HEK293 (cell line): ENCODE results near the gene EEF1A2.

Experiments used
- ELK4 ChIP-seq: IDR thresholded peaks from 2 replicates; pipeline ENCODE4 v1.6.1; 2011; ENCODE audit warnings: mild to moderate bottlenecking, low read depth, low read length, borderline replicate concordance
- INSM2 ChIP-seq: fragments of 450-650 bp; formaldehyde crosslinking; IDR thresholded peaks from 2 replicates; pipeline ENCODE4 v1.5.1; 2016; ENCODE audit warnings: missing biosample characterization, missing genetic modification characterization
- KLF10 ChIP-seq: fragments of 450-650 bp; IDR thresholded peaks from 2 replicates; pipeline ENCODE4 v1.5.1; 2018; ENCODE audit warnings: missing biosample characterization, mild to moderate bottlenecking, missing genetic modification characterization
- OSR2 ChIP-seq: fragments of 450-650 bp; formaldehyde crosslinking; IDR thresholded peaks from 2 replicates; pipeline ENCODE4 v1.5.1; 2016; ENCODE audit warnings: missing biosample characterization, missing genetic modification characterization
- SP3 ChIP-seq: fragments of 450-650 bp; formaldehyde crosslinking; IDR thresholded peaks from 2 replicates; pipeline ENCODE4 v1.5.1; 2016; ENCODE audit warnings: missing biosample characterization, missing genetic modification characterization
- TCF7L2 ChIP-seq: IDR thresholded peaks from 2 replicates; pipeline ENCODE4 v1.6.1; 2011; ENCODE audit warnings: low read depth, mild to moderate bottlenecking, inconsistent platforms, low read length, moderate library complexity, borderline replicate concordance
- TSHZ1 ChIP-seq: fragments of 450-650 bp; formaldehyde crosslinking; IDR thresholded peaks from 2 replicates; pipeline ENCODE4 v1.5.1; 2016; ENCODE audit warnings: missing biosample characterization, missing genetic modification characterization, borderline replicate concordance
- YY1 ChIP-seq: fragments of 450-650 bp; formaldehyde crosslinking; IDR thresholded peaks from 2 replicates; pipeline ENCODE4 v1.5.1; 2018; ENCODE audit warnings: missing biosample characterization, missing genetic modification characterization
- ZBTB1 ChIP-seq: fragments of 450-650 bp; formaldehyde crosslinking; IDR thresholded peaks from 2 replicates; pipeline ENCODE4 v1.5.1; 2016; ENCODE audit warnings: missing biosample characterization, missing genetic modification characterization
- ZBTB11 ChIP-seq: fragments of 450-650 bp; formaldehyde crosslinking; conservative IDR thresholded peaks from 2 replicates; pipeline ENCODE4 v1.5.1; 2016; ENCODE audit warnings: low read depth, missing biosample characterization, missing genetic modification characterization
- ZBTB8A ChIP-seq: fragments of 450-650 bp; formaldehyde crosslinking; IDR thresholded peaks from 2 replicates; pipeline ENCODE4 v1.5.1; 2016; ENCODE audit warnings: missing biosample characterization, missing genetic modification characterization
- ZEB2 ChIP-seq: fragments of 450-650 bp; formaldehyde crosslinking; IDR thresholded peaks from 2 replicates; pipeline ENCODE4 v1.5.1; 2016; ENCODE audit warnings: missing biosample characterization, missing genetic modification characterization
- ZFHX2 ChIP-seq: fragments of 450-650 bp; formaldehyde crosslinking; conservative IDR thresholded peaks from 2 replicates; pipeline ENCODE4 v1.5.1; 2016; ENCODE audit warnings: missing biosample characterization, missing genetic modification characterization
- ZNF2 ChIP-seq: fragments of 450-650 bp; formaldehyde crosslinking; IDR thresholded peaks from 2 replicates; pipeline ENCODE4 v1.5.1; 2016; ENCODE audit warnings: missing biosample characterization, missing genetic modification characterization
- ZNF214 ChIP-seq: fragments of 450-650 bp; formaldehyde crosslinking; IDR thresholded peaks from 2 replicates; pipeline ENCODE4 v1.5.1; 2017; ENCODE audit warnings: missing biosample characterization, mild to moderate bottlenecking, missing genetic modification characterization, borderline replicate concordance
- ZNF280C ChIP-seq: fragments of 450-650 bp; formaldehyde crosslinking; IDR thresholded peaks from 2 replicates; pipeline ENCODE4 v1.5.1; 2016; ENCODE audit warnings: missing biosample characterization, missing genetic modification characterization
- ZNF354C ChIP-seq: fragments of 450-650 bp; formaldehyde crosslinking; IDR thresholded peaks from 2 replicates; pipeline ENCODE4 v1.5.1; 2016; ENCODE audit warnings: missing biosample characterization, missing genetic modification characterization, low read depth, borderline replicate concordance
- ZNF529 ChIP-seq: fragments of 450-650 bp; formaldehyde crosslinking; IDR thresholded peaks from 2 replicates; pipeline ENCODE4 v1.5.1; 2017; ENCODE audit warnings: missing genetic modification characterization, missing biosample characterization; ENCODE audit not compliant: insufficient replicate concordance
- ZNF548 ChIP-seq: fragments of 450-650 bp; formaldehyde crosslinking; IDR thresholded peaks from 2 replicates; pipeline ENCODE4 v1.5.1; 2016; ENCODE audit warnings: missing biosample characterization, missing genetic modification characterization
- ZNF549 ChIP-seq: fragments of 450-650 bp; IDR thresholded peaks from 2 replicates; pipeline ENCODE4 v1.5.1; 2018; ENCODE audit warnings: missing biosample characterization, missing genetic modification characterization, mild to moderate bottlenecking, inconsistent platforms, moderate library complexity
- ZNF555 ChIP-seq: fragments of 450-650 bp; formaldehyde crosslinking; conservative IDR thresholded peaks from 2 replicates; pipeline ENCODE4 v1.5.1; 2017; ENCODE audit warnings: missing biosample characterization, mild to moderate bottlenecking, missing genetic modification characterization, inconsistent platforms
- ZNF558 ChIP-seq: fragments of 450-650 bp; formaldehyde crosslinking; IDR thresholded peaks from 2 replicates; pipeline ENCODE4 v1.5.1; 2016; ENCODE audit warnings: missing biosample characterization, missing genetic modification characterization
- ZNF621 ChIP-seq: fragments of 450-650 bp; formaldehyde crosslinking; IDR thresholded peaks from 2 replicates; pipeline ENCODE4 v1.5.1; 2017; ENCODE audit warnings: missing biosample characterization, missing genetic modification characterization
- ZNF664 ChIP-seq: fragments of 450-650 bp; formaldehyde crosslinking; IDR thresholded peaks from 2 replicates; pipeline ENCODE4 v1.5.1; 2016; ENCODE audit warnings: missing biosample characterization, missing genetic modification characterization
- ZNF677 ChIP-seq: fragments of 450-650 bp; IDR thresholded peaks from 2 replicates; pipeline ENCODE4 v1.5.0; 2018; ENCODE audit warnings: missing biosample characterization, mild to moderate bottlenecking, missing genetic modification characterization, moderate library complexity
- ZNF792 ChIP-seq: fragments of 450-650 bp; formaldehyde crosslinking; IDR thresholded peaks from 2 replicates; pipeline ENCODE4 v1.5.1; 2016; ENCODE audit warnings: missing biosample characterization, missing genetic modification characterization

Gene EEF1A2

GRCh38 chr20:63537525-63538203, 38.8 kb upstream of the EEF1A2 start (continued):
- TF ChIP-seq ZNF792 (tag by site-specific recombination): no peak
- peak; percentile 82 for TF ChIP-seq ZBTB11 (tag by site-specific recombination)
- TF ChIP-seq TSHZ1: no peak
- no peak for TF ChIP-seq INSM2 (tag by site-specific recombination)
- peak; percentile 60; the same call in 1 of the 2 replicates for TF ChIP-seq ZNF2 (tag by site-specific recombination)
- no peak for TF ChIP-seq ZNF548 (tag by site-specific recombination)
- TF ChIP-seq ZNF558 (tag by site-specific recombination): 0 out of 2 replicates have a peak, but pooled peaks have one; percentile 33
- peak; percentile 68; the same call in 1 of the 2 replicates for TF ChIP-seq YY1 (tag by site-specific recombination)
- no peak for TF ChIP-seq ZBTB1 (tag by site-specific recombination)
- no peak for TF ChIP-seq ZNF555 (tag by site-specific recombination)
- TF ChIP-seq KLF10 (tag by site-specific recombination): peak; percentile 62; the same call in 1 of the 2 replicates
- no peak for TF ChIP-seq ZNF529 (tag by site-specific recombination)
- TF ChIP-seq ZNF354C: no peak
- no peak for TF ChIP-seq ZNF677
- TF ChIP-seq ZNF621 (tag by site-specific recombination): no peak
- peak; percentile 86 for TF ChIP-seq ZEB2 (tag by site-specific recombination)
- no peak for TF ChIP-seq ZNF280C (tag by site-specific recombination)
- TF ChIP-seq ZFHX2 (tag by site-specific recombination): peak; percentile 82
- TF ChIP-seq ELK4: no peak
- peak; percentile 93 for TF ChIP-seq ZBTB8A (tag by site-specific recombination)
- TF ChIP-seq TCF7L2: no peak
- TF ChIP-seq ZNF549 (tag by site-specific recombination): no peak
- TF ChIP-seq ZNF214: no peak
- peak; percentile 91 for TF ChIP-seq SP3 (tag by site-specific recombination)
- TF ChIP-seq OSR2 (tag by site-specific recombination): no peak
- TF ChIP-seq ZNF664: no peak
